ENCODE data around the gene ZNF740.
A peak's percentile ranks its signal among the peaks of the same experiment; 100 is the strongest.

GRCh38 chr12:53220694-53221202 is 40.2 kb downstream of the ZNF740 start:
- TF ChIP-seq CTCF (IDR thresholded peaks at IDR 0.05) (peak in 1 of 3 donors; percentile 22), POLR2A (IDR thresholded peaks at IDR 0.05) (no peak), POLR2AphosphoS5 (IDR thresholded peaks at IDR 0.05) (no peak)
